Subcutaneous abdominal adipose tissue (tissue), 5 donors: ENCODE results near the gene POTEJ.
"Not testable (repeated sequence)": the region's sequence is repeated elsewhere in the genome, so short reads cannot be mapped to it uniquely, and the experiment has no call there.

ENCODE experiments used
- H3K27ac ChIP-seq: one replicate; pipeline ENCODE4 v1.7.0; 2013; ENCODE audit warnings: low read depth, mild to moderate bottlenecking, inconsistent platforms, low read length, moderate library complexity
- H3K27me3 ChIP-seq, 5 donors: one replicate each; pipeline ENCODE4 v1.7.0; 2013; ENCODE audit warnings: low read length in 5 of 5, inconsistent platforms in 1 of 5; ENCODE audit not compliant: control insufficient read depth in 5 of 5, insufficient read depth in 4 of 5
- H3K36me3 ChIP-seq, 5 donors: one replicate each; pipeline ENCODE4 v1.7.0; 2013; ENCODE audit warnings: low read length in 5 of 5; ENCODE audit not compliant: control insufficient read depth in 5 of 5, insufficient read depth in 5 of 5
- H3K4me1 ChIP-seq, 5 donors: one replicate each; pipeline ENCODE4 v1.7.0; 2013; ENCODE audit warnings: low read length in 5 of 5, mild to moderate bottlenecking in 3 of 5, moderate library complexity in 1 of 5; ENCODE audit not compliant: control insufficient read depth in 5 of 5, insufficient read depth in 5 of 5
- H3K4me3 ChIP-seq, 5 donors: one replicate each; pipeline ENCODE4 v1.7.0; 2013; ENCODE audit warnings: low read length in 5 of 5, low read depth in 1 of 5
- H3K9ac ChIP-seq, 5 donors: one replicate each; pipeline ENCODE4 v1.7.0; 2013; ENCODE audit warnings: low read length in 5 of 5, mild to moderate bottlenecking in 4 of 5, moderate library complexity in 3 of 5
- H3K9me3 ChIP-seq, 5 donors: one replicate each; pipeline ENCODE4 v1.7.0; 2013; ENCODE audit warnings: low read length in 5 of 5; ENCODE audit not compliant: control insufficient read depth in 5 of 5
- donor health status: healthy.
- donor health status: healthy.
- donor health status: healthy.
- donor health status: healthy.
- donor health status: healthy.

POTEJ gene

GRCh38 chr2:130601648-130602302, 9.5 kb upstream of the POTEJ start:
- not testable (repeated sequence) for H3K4me3 ChIP-seq, H3K36me3 ChIP-seq, H3K27ac ChIP-seq, H3K4me1 ChIP-seq, H3K9ac ChIP-seq, H3K27me3 ChIP-seq, H3K9me3 ChIP-seq

GRCh38 chr2:130608276-130609001, 2.8 kb upstream of the POTEJ start:
- not testable (repeated sequence) for H3K4me3 ChIP-seq, H3K9me3 ChIP-seq, H3K27ac ChIP-seq, H3K27me3 ChIP-seq, H3K9ac ChIP-seq, H3K36me3 ChIP-seq, H3K4me1 ChIP-seq

DNA sequence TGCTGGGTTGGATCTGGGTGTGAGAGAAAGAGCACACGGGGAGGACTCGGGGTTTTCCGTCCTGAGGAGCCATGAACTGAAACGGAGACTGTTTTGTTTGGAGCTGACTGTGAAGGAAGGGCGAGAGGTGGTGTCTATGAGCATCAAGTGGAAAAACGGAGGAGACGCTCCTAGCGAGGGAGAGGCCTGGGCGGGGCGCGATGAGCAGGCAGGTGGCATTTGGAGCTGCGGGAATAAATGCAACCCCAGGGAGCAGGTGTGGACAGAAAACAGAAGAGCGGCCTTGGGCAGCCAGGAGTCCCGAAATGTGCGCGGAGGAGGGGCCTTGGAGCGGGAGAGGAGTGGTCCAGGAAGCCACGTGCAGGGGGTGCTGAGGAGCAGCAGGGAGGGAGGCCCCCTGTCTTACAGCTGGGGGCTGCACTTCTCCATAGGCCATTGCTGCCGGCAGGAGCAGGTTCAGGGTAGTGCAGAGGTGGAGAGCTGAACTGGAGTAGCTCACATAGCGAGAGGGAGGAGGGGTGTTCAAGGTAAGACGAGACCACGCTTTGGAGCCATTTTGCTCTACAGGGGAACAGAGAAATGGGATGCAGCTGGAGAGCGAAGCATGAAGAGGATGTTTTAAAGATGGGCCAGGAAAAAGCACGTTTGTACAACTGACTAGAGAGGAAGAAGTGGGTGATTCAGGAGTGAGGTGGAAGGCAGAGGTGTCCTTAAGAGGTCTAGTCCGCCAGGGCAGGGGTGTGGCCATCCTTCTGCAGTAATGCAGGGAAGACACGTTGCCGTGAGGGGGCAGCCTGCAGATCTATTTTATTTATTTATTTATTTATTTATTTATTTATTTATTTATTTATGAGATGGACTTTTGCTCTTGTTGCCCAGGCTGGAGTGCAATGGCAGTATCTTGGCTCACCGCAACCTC, 2.0 kb upstream of the POTEJ start:
- H3K9me3 ChIP-seq, H3K36me3 ChIP-seq, H3K4me3 ChIP-seq, H3K4me1 ChIP-seq, H3K27ac ChIP-seq, H3K27me3 ChIP-seq, H3K9ac ChIP-seq: not testable (repeated sequence)

GRCh38 chr2:130610486-130610885, 754 bp upstream of the POTEJ start:
- H3K4me1 ChIP-seq, H3K36me3 ChIP-seq, H3K9ac ChIP-seq, H3K27ac ChIP-seq, H3K4me3 ChIP-seq, H3K9me3 ChIP-seq, H3K27me3 ChIP-seq: not testable (repeated sequence)

- not testable (repeated sequence) for H3K36me3 ChIP-seq, H3K9me3 ChIP-seq, H3K4me1 ChIP-seq, H3K27me3 ChIP-seq, H3K9ac ChIP-seq, H3K4me3 ChIP-seq, H3K27ac ChIP-seq
These were observed 17.7 kb downstream of the POTEJ start for GRCh38 chr2:130628784-130629475.

GRCh38 chr2:130638973-130639372, 27.7 kb downstream of the POTEJ start:
- not testable (repeated sequence) for H3K27me3 ChIP-seq, H3K27ac ChIP-seq, H3K4me3 ChIP-seq, H3K9ac ChIP-seq, H3K9me3 ChIP-seq, H3K36me3 ChIP-seq, H3K4me1 ChIP-seq

- H3K27ac ChIP-seq, H3K4me3 ChIP-seq, H3K4me1 ChIP-seq, H3K9ac ChIP-seq, H3K36me3 ChIP-seq, H3K27me3 ChIP-seq, H3K9me3 ChIP-seq: not testable (repeated sequence)
These were observed 30.4 kb downstream of the POTEJ start for GRCh38 chr2:130641688-130642087.

- H3K4me3 ChIP-seq, H3K9me3 ChIP-seq, H3K27ac ChIP-seq, H3K9ac ChIP-seq, H3K4me1 ChIP-seq, H3K36me3 ChIP-seq, H3K27me3 ChIP-seq: not testable (repeated sequence)
These were observed 38.0 kb downstream of the POTEJ start for GRCh38 chr2:130649285-130649684.

DNA sequence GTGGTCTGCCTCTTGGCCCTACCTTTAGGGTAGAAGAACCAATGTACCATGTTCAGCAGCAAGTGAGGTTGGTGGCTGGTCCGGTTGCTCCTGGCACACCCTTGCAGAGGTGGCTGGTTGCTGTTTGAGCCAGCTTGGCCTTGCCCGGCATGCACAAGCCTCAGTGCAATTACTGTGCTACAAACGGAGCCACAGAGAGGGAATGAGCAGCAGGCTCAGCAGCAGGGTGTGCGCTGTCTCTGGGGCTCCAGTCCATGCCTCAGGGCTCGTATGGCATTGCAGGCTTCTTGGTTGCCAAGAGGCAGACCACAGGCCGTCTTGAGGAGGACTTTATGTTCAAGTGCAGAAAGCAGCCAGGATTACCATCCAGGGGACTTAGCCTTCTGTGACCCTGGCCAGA, 53.3 kb downstream of the POTEJ start:
- not testable (repeated sequence) for H3K9me3 ChIP-seq, H3K27ac ChIP-seq, H3K4me3 ChIP-seq, H3K36me3 ChIP-seq, H3K4me1 ChIP-seq, H3K9ac ChIP-seq, H3K27me3 ChIP-seq

- H3K4me1 ChIP-seq, H3K27ac ChIP-seq, H3K4me3 ChIP-seq, H3K36me3 ChIP-seq, H3K9ac ChIP-seq, H3K9me3 ChIP-seq, H3K27me3 ChIP-seq: not testable (repeated sequence)
These were observed 54.4 kb downstream of the POTEJ start for GRCh38 chr2:130665596-130665995.
